NCI-H1436 (cell line): Measurements from ENCODE around the gene CES4A.
"Not testable (repeated sequence)": the region's sequence is repeated elsewhere in the genome, so short reads cannot be mapped to it uniquely, and the experiment has no call there.

Experiments
- DNase-seq: peaks from one replicate; lab custom pipeline; 2025; lab: John Stamatoyannopoulos, UW

The CES4A gene

GRCh38 chr16:66991545-66992077, 3.2 kb downstream of the CES4A start:
- no peak for DNase-seq

DNA sequence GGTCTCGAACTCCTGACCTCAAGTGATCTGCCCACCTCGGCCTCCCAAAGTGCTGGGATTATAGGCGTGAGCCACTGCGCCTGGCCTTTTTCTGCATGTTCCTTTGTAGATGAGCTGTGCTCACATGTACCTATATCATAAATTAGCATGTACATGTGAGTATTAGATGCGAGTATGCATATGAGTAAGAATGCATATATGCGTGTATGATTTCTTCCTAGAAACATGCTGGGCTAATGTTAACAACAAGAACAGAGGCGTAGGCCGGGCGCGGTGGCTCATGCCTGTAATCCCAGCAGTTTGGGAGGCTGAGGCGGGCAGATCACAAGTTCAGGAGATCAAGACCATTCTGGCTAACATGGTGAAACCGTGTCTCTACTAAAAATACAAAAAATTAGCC, 5.2 kb downstream of the CES4A start:
- not testable (repeated sequence) for DNase-seq

DNA sequence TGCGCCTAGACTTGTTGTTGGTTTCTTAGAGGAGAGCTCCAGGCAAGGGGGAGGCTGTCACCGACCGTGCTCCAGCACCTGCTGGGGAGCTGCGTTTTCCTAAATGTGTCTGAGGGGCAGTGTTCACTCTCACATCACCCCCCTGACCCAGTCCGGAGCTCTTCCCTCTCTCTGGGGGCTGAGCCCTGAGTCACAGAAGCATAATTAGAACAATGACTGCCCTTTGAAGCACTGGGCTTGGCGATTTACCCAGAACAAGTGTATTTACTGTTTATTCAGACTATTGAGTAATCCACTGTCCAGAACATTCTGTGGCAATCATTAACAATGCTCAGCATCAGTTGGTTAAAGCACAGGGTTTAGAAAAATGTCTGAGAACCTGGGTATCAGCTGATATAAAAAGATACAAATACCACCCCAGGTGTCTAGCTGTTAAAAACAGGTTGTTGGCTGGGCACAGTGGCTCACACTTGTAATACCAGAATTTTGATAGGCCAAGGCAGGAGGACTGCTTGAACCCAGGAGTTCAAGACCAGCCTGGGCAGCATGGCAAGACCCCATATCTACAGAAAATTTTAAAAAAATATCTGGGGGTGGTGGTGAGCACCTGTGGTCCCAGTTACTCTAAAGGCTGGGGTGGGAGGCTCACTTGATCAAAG, 8.1 kb downstream of the CES4A start:
- no peak for DNase-seq

DNA sequence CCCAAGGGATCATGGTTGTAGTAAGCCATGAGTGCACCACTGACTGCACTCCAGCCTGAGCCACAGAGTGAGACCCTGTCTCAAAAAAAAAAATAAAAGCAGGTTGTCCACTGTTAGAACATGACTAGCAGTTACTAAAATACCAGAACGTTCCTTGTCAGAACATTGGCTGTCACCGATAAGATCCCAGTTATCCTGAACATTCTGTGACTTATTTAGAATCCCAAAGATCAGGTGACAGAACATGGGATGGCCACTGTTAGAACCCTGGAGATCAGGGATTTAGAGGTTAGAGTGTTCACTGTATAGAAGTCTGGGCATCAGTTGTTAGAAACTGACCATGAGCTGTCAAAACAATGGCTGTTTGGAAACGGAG, 8.6 kb downstream of the CES4A start:
- DNase-seq, result no peak

- peak; percentile 26 for DNase-seq
Measured at GRCh38 chr16:67000384-67001351, 12.3 kb downstream of the CES4A start.

- no peak for DNase-seq
Measured at GRCh38 chr16:67001726-67002125, 13.3 kb downstream of the CES4A start.

GRCh38 chr16:67006930-67007658, 18.7 kb downstream of the CES4A start:
- no peak for DNase-seq

GRCh38 chr16:67009158-67009557, 20.8 kb downstream of the CES4A start:
- DNase-seq, result no peak

- no peak for DNase-seq
Measured at GRCh38 chr16:67011274-67011673, 22.9 kb downstream of the CES4A start.

DNA sequence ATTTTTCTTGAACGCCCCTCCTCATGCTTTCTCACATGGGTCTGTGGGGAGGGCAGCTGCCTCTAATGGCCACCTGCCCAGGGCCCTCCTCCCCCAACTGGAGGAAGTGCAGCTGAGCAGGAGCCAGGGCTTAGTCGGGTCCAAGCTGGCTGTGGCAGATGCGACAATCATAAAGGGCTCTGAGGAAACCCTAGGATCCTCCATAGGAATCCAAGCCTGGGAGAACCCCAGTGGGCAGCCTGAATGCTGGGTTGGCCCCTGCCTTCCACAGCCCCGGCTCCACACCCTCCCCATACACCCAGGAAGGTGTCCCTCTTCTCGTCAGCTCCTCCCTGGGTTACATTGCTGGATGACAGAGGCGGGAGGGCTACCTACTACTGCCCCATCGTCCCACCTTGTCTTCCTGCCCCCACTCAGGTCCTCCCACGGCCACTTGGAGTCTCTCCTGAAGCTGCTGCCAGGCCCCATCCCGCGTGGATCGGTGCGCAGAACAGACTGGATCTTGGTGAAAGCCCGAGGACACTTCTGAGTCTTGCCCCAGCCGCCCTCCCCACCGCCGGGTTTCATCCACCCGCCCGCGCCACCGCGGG, 24.9 kb downstream of the CES4A start:
- no peak for DNase-seq

DNA sequence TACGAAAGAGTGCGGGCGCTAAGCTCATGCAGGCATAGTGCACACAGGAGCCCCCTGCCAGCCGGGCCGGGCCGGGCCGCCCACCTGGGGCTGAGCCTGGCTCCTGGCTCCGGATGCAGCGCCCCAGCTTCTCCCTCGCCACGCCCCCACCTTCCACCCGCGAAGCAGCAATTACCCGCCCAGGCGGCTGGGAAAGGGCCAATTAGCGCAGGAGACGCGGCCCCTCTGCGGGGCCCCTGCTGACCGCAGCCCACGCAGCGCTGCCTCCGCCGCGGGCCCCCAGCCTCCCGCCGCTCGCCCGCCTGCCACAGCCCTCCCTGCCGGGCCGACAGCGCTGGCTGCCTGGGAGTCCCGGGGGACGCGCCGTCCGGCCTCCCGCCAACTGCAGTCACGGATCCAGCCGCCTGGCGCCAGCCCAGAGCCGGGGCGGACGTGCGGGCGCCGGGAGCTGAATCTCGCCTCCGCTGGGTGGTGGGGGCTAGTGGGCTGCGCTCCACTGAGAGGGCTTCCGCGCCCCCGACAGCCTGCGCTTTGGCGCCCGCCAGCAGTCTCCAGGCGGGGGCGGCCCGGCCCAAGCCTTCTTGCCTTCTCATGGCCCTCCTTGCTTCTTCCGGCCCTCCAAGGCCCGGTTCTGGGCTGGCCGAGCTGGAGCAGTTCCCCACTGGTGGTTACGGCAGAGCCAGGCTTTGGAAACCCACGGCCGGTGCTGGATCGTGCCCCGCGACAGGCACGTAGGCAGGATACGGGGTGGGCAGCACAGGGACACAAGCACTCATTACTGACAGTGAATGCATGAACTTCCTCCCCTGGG, 25.6 kb downstream of the CES4A start:
- peak; percentile 73 for DNase-seq

GRCh38 chr16:67014634-67015312, 26.4 kb downstream of the CES4A start:
- no peak for DNase-seq

GRCh38 chr16:67015313-67015731, 26.9 kb downstream of the CES4A start:
- DNase-seq, result no peak

DNA sequence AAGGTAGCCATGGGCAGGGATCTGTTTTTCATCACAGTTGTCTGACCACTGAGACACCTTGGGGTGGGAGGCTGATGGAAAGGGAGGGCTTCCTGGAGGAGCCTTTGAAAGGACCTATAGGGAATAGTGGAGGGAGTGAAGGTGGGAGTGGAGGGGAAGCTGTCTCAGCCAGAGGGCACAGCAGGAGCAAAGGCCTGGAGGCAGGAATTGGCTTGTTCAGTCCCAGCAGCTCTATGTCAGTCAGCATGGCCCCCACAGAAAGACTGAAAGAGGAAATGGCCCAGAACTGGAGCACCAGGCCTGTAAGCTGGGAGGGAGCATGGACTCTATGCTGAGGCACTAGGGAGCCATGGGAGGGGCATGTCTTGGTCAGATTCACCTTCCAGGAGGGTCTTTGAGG, 27.8 kb downstream of the CES4A start:
- no peak for DNase-seq

DNA sequence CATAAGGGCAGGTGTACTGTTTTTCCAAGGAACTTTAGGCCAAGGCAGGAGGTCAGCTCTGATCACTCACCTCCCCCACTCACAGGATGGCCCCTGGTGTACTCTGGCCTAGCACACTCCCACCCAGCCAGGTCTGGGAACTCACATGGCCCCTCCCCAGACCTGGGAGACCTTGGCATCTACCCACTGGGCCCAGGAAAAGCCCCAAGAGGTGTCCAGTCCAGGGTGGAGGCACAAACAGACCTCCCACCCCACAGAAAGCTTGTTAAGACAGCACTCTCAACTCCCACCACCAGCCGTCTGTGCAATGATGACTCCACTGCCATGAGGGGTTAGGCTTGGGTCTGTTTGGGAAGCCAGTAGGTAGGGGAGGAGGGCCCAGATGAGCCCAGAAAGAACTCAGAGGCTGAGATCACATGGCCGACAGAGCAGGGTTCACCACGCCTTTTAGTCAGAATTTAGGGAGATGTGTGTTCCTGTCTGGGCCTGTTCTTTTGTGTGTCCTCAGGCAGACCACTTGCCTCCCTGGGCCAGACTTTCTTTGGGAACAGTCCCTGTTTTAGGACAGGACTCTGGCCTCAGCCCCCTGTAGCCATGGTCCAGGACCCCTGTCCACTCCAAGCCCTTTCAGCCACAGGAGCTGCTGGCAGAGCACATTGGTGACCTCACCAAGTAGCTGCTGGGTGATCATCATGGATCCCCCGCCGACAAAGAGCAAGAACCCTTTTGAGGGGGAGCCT, 28.5 kb downstream of the CES4A start:
- no peak for DNase-seq

GRCh38 chr16:67017421-67017750, 29.0 kb downstream of the CES4A start:
- no peak for DNase-seq

GRCh38 chr16:67017810-67018488, 29.6 kb downstream of the CES4A start:
- DNase-seq, result peak; percentile 96

- DNase-seq, result no peak
Measured at GRCh38 chr16:67019171-67019570, 30.8 kb downstream of the CES4A start.

- no peak for DNase-seq
Measured at GRCh38 chr16:67021321-67021720, 32.9 kb downstream of the CES4A start.
